OCI-LY1 (cell line): ENCODE data around the gene ETFB.

Experiments used
- H2AFZ ChIP-seq: fragments of 200-600 bp; sonication (generic), shearing (Covaris generic); 2 replicates; pipeline ENCODE4 v1.6.0; 2014; ENCODE audit warnings: antibody characterized with exemption, mild to moderate bottlenecking, low read length
- H3F3A ChIP-seq: fragments of 200-600 bp; sonication (generic), shearing (Covaris generic); 2 replicates; pipeline ENCODE4 v1.6.0; 2014; ENCODE audit warnings: mild to moderate bottlenecking, antibody characterized with exemption, low read length, moderate library complexity; ENCODE audit not compliant: insufficient read depth
- H3K27ac ChIP-seq: fragments of 200-600 bp; sonication (generic); 2 replicates; pipeline ENCODE4 v1.5.1; 2014; ENCODE audit warnings: low read length, mixed run types, mild to moderate bottlenecking, low read depth; ENCODE audit not compliant: poor library complexity, severe bottlenecking
- H3K27me3 ChIP-seq: fragments of 200-600 bp; sonication (generic); 2 replicates; pipeline ENCODE4 v1.6.0; 2014; ENCODE audit warnings: antibody characterized with exemption, mild to moderate bottlenecking, low read length, moderate library complexity; ENCODE audit not compliant: insufficient read depth
- H3K36me3 ChIP-seq: fragments of 200-600 bp; sonication (generic); 2 replicates; pipeline ENCODE4 v1.6.1; 2014; ENCODE audit warnings: mild to moderate bottlenecking, antibody characterized with exemption, low read length, moderate library complexity, mixed read lengths; ENCODE audit not compliant: insufficient read depth
- H3K4me1 ChIP-seq: fragments of 200-600 bp; sonication (generic); 2 replicates; pipeline ENCODE4 v1.5.1; 2014; ENCODE audit warnings: mild to moderate bottlenecking, low read length, moderate library complexity; ENCODE audit not compliant: insufficient read depth, severe bottlenecking
- H3K4me2 ChIP-seq: fragments of 200-600 bp; sonication (generic), shearing (Covaris generic); 2 replicates; pipeline ENCODE4 v1.6.1; 2014; ENCODE audit warnings: low read length
- H3K4me3 ChIP-seq: fragments of 200-600 bp; sonication (generic); 2 replicates; pipeline ENCODE4 v1.5.1; 2014; ENCODE audit warnings: low read length, low read depth, mild to moderate bottlenecking, mixed read lengths; ENCODE audit not compliant: poor library complexity, severe bottlenecking
- H3K79me2 ChIP-seq: fragments of 200-600 bp; shearing (Covaris generic); 2 replicates; pipeline ENCODE4 v1.6.1; 2016; ENCODE audit warnings: mixed run types, low read length, mixed read lengths; ENCODE audit not compliant: insufficient read depth
- H3K9ac ChIP-seq: fragments of 200-600 bp; sonication (generic), shearing (Covaris generic); 2 replicates; pipeline ENCODE4 v1.6.1; 2014; ENCODE audit warnings: mild to moderate bottlenecking, low read length, mixed read lengths
- H3K9me2 ChIP-seq: fragments of 200-600 bp; sonication (generic), shearing (Covaris generic); 2 replicates; pipeline ENCODE4 v1.6.1; 2014; ENCODE audit warnings: low read depth, mild to moderate bottlenecking, low read length, mixed read lengths
- H3K9me3 ChIP-seq: fragments of 200-600 bp; shearing (Covaris generic); 2 replicates; pipeline ENCODE4 v1.6.1; 2014; ENCODE audit warnings: low read length, mixed read lengths
- H4K20me1 ChIP-seq: fragments of 200-600 bp; sonication (generic), shearing (Covaris generic); 2 replicates; pipeline ENCODE4 v1.6.0; 2016; ENCODE audit warnings: mild to moderate bottlenecking, low read length; ENCODE audit not compliant: insufficient read depth
- EZH2 ChIP-seq: fragments of 200-600 bp; sonication (generic), shearing (Covaris generic); IDR thresholded peaks from 2 replicates; pipeline ENCODE4 v1.8.0; 2017; ENCODE audit warnings: borderline replicate concordance, mixed run types, mild to moderate bottlenecking, antibody characterized with exemption, low read length, moderate library complexity, mixed read lengths
- TF ChIP-seq, protein P1 (sequence below): fragments of 200-600 bp; sonication (generic), shearing (Covaris generic); IDR thresholded peaks from 2 replicates; pipeline ENCODE4 v1.5.1; 2017; ENCODE audit warnings: mild to moderate bottlenecking, antibody characterized with exemption, low read length, moderate library complexity, mixed read lengths

ETFB gene

DNA sequence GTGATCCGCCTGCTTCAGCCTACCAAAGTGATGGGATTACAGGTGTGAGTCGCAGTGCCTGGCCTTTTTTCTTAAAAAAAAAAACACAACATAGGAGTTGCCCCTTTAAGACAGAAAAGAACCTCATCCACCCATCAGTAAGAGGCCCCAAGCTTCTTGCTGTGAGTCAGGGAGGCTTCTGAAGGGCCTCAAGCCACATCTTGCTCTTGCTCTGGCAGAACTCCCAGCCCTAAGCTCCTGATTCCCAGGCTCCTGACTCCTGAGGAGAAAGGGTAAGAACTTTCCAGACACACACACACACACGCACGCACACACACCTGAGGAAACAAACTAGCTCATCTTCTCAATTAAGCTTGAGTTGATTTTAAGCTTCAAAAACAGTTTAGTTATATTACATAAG is 6.9 kb downstream of the ETFB start:
- H3K4me2 ChIP-seq = no peak overlapping the region

DNA sequence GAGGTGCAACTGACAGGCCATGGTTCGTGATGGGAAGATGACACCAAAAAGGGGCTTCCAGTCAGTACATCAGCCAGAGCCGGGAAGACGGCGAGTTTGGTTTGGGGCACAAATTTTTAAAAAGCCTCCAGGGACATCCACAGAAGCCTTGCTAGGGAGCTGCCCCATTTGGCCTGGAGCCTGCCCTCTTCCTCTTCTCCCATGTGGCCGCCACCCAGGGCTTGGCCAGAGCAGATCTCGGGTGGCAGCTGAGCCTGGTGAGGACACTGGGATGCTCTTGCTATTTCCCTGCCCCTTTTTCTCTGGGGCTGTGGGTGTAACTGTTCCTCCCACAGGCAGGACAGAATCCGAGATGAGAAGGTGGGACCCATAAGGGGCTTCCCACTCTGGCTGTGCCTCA is 8.2 kb downstream of the ETFB start:
- Histone ChIP-seq H2AFZ (no peak overlapping the region), H3F3A (no peaks in the 10 kb centered on the region), H3K4me2 (no peak overlapping the region), H3K27ac (no peak overlapping the region), H4K20me1 (no peaks in the 10 kb centered on the region), H3K27me3 (no peaks in the 10 kb centered on the region), H3K4me1 (peaks cover 11% of the 10 kb centered on the region), H3K79me2 (no peaks in the 10 kb centered on the region), H3K36me3 (peaks cover 11% of the 10 kb centered on the region), H3K4me3 (no peak overlapping the region), H3K9me2 (no peaks in the 10 kb centered on the region), H3K9me3 (no peaks in the 10 kb centered on the region), H3K9ac (no peak overlapping the region)
- TF ChIP-seq, protein P1, sequence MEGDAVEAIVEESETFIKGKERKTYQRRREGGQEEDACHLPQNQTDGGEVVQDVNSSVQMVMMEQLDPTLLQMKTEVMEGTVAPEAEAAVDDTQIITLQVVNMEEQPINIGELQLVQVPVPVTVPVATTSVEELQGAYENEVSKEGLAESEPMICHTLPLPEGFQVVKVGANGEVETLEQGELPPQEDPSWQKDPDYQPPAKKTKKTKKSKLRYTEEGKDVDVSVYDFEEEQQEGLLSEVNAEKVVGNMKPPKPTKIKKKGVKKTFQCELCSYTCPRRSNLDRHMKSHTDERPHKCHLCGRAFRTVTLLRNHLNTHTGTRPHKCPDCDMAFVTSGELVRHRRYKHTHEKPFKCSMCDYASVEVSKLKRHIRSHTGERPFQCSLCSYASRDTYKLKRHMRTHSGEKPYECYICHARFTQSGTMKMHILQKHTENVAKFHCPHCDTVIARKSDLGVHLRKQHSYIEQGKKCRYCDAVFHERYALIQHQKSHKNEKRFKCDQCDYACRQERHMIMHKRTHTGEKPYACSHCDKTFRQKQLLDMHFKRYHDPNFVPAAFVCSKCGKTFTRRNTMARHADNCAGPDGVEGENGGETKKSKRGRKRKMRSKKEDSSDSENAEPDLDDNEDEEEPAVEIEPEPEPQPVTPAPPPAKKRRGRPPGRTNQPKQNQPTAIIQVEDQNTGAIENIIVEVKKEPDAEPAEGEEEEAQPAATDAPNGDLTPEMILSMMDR = no peak
- no peak for TF ChIP-seq EZH2

More for the DNA sequence above, 6.9 kb downstream of the ETFB start:
- H3K27me3 ChIP-seq = no peaks in the 10 kb centered on the region
- H3K79me2 ChIP-seq = no peaks in the 10 kb centered on the region
- TF ChIP-seq EZH2 = no peak
- TF ChIP-seq, protein P1 = no peak
- H3K9me2 ChIP-seq = no peaks in the 10 kb centered on the region
- H3K4me3 ChIP-seq = no peak overlapping the region
- H3F3A ChIP-seq = no peaks in the 10 kb centered on the region
- no peaks in the 10 kb centered on the region for H3K9me3 ChIP-seq
- no peak overlapping the region for H2AFZ ChIP-seq
- no peak overlapping the region for H3K9ac ChIP-seq
- peaks cover 7% of the 10 kb centered on the region for H3K36me3 ChIP-seq
- H3K4me1 ChIP-seq = peaks cover 24% of the 10 kb centered on the region
- H3K27ac ChIP-seq = no peak overlapping the region
- H4K20me1 ChIP-seq = no peaks in the 10 kb centered on the region

DNA sequence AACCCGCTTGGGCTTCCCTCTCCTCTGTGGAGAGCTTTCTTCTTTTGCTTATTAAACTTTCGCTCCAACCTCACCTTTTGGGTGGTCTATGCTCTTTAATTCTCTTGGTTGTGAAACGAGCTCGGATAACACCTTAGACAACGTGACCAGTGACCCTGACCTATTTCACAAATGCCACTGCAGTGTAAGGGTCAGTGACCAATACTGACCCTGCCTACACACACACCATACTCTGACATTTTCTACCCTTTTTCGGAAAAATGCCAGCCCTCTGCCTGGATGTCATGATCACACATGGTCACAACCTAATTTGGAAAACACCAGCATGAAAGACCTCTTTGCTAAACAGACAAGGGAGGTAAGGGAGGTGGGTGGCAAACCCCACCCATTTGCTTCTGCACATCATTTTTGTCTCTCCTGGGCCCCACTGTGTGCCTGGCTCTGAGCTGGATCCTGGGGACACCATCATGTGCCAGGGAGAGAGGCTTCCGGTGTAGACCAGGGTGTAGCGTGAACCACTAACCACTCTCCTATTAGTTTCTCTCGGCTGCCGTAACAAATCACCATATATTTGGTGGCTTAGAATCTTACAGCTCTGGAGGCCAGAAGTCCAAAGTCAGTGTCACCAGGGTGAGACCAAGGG is 9.9 kb downstream of the ETFB start:
- H3F3A ChIP-seq = no peaks in the 10 kb centered on the region
- peaks cover 23% of the 10 kb centered on the region for H3K36me3 ChIP-seq
- no peaks in the 10 kb centered on the region for H4K20me1 ChIP-seq
- H3K9me2 ChIP-seq = no peaks in the 10 kb centered on the region
- no peaks in the 10 kb centered on the region for H3K27me3 ChIP-seq
- no peaks in the 10 kb centered on the region for H3K79me2 ChIP-seq
- H3K27ac ChIP-seq = no peak overlapping the region
- H3K9ac ChIP-seq = no peak overlapping the region
- TF ChIP-seq, protein P1 = no peak
- TF ChIP-seq EZH2 = no peak
- no peaks in the 10 kb centered on the region for H3K4me1 ChIP-seq
- H2AFZ ChIP-seq = no peak overlapping the region
- no peaks in the 10 kb centered on the region for H3K9me3 ChIP-seq
- H3K4me3 ChIP-seq = no peak overlapping the region
- H3K4me2 ChIP-seq = no peak overlapping the region
